Measurements from ENCODE around the gene TRPV4. TPM values are rescaled to one million over a fixed set of nuclear protein-coding genes. Genes with fewer than 3 reads are reported as not detected.

TRPV4 gene
- total and polyA plus RNA-seq, 9 of the 15 experiments (the other 6 are each of a cell fraction or from before 2014, with no cell fraction given): 0.13 TPM; not detected in 8

GRCh38 chr12:109735051-109735521, 98.1 kb downstream of the TRPV4 start:
- H3K27me3 ChIP-seq (ENCODE audit: control insufficient read depth in 2 of 2, insufficient read depth in 2 of 2, low read length in 2 of 2): peaks cover 14 to 61% of the 10 kb centered on the region in 2 experiments; a peak in 4 of 5 replicates
- in situ Hi-C loops (cut with MboI) (no loop called here), intact Hi-C loops (cut with micrococcal nuclease) (no loop called here)
- ChIA-PET CTCF (ENCODE audit: low intra/inter-chr PET ratio) (no interaction called here), POLR2A (interaction anchor here (0.7 kb wide), 2 partner anchors 27 to 64 kb away, joined by 3 read pairs; no protein-coding TSS in a partner anchor)
- no peak for ATAC-seq
- DNase-seq (ENCODE audit: extremely low read depth in 1 of 4, low spot score in 3 of 4): no peak
- TF ChIP-seq GABPA (tag; conservative IDR thresholded peaks at IDR 0.05; ENCODE audit: low read depth) (no peak), REST (IDR thresholded peaks at IDR 0.05; ENCODE audit: borderline replicate concordance) (peak; percentile 6; the same call in 1 of the 2 replicates), REST (CRISPR knock-in tag; IDR thresholded peaks at IDR 0.05; ENCODE audit: low read depth) (no peak)
- no peak for FAIRE-seq
- H3K36me3 ChIP-seq (ENCODE audit: control insufficient read depth, insufficient read depth, low read length): no peaks in the 10 kb centered on the region
- H3K9me1 ChIP-seq (ENCODE audit: control insufficient read depth, insufficient read depth, low read length): no peaks in the 10 kb centered on the region
- no peak overlapping the region for H2AFZ ChIP-seq (ENCODE audit: low read depth, low read length)
- no peaks in the 10 kb centered on the region for H3K79me2 ChIP-seq (ENCODE audit: control insufficient read depth, insufficient read depth, low read length)
- no peak overlapping the region for H3K4me2 ChIP-seq (ENCODE audit: insufficient read depth, low read length)
- BruUV-seq (replicated peaks): no TSS peak
- H3K4me1 ChIP-seq (replicated peaks in 1 of 2; ENCODE audit: control insufficient read depth in 2 of 2, insufficient read depth in 2 of 2, low read length in 2 of 2): peaks cover 6 to 9% of the 10 kb centered on the region in 2 experiments; a peak in 3 of 5 replicates
- peaks cover 18% of the 10 kb centered on the region for H4K20me1 ChIP-seq (replicated peaks; ENCODE audit: control insufficient read depth, insufficient read depth, low read length)
- H3K9me3 ChIP-seq (replicated peaks; ENCODE audit: control insufficient read depth, insufficient read depth, low read depth, low read length): no peaks in the 10 kb centered on the region
- H3K9ac ChIP-seq (ENCODE audit: insufficient read depth in 1 of 2, low read depth in 2 of 2, low read length in 2 of 2): no peak overlapping the region
- H3K4me3 ChIP-seq: no peak overlapping the region
- 1% methylated on average over 12 of the region's 12 CpGs for WGBS (ENCODE audit: insufficient coverage, low coverage, missing lambda C conversion rate)
- H3K27ac ChIP-seq (ENCODE audit: extremely low read depth, low read depth, low read length): no peak overlapping the region
